Retinal pigment epithelial cell (primary cell): ENCODE measurements around the gene LSR.
"Not testable (repeated sequence)": the region's sequence is repeated elsewhere in the genome, so short reads cannot be mapped to it uniquely, and the experiment has no call there.

Experiments
- DNase-seq: peaks from one replicate; pipeline ENCODE4 v3.0.0-alpha.2; 2010; ENCODE audit warnings: low read depth
- H3K4me3 ChIP-seq: 2 replicates; pipeline ENCODE4 v1.5.1; 2011; ENCODE audit warnings: mild to moderate bottlenecking, low read length, control low read depth, moderate library complexity
- TF ChIP-seq, protein P1 (sequence below): conservative IDR thresholded peaks from 2 replicates; pipeline ENCODE4 v1.5.1; 2011; ENCODE audit warnings: low read depth, low read length, control low read depth, inconsistent platforms

LSR gene

DNA sequence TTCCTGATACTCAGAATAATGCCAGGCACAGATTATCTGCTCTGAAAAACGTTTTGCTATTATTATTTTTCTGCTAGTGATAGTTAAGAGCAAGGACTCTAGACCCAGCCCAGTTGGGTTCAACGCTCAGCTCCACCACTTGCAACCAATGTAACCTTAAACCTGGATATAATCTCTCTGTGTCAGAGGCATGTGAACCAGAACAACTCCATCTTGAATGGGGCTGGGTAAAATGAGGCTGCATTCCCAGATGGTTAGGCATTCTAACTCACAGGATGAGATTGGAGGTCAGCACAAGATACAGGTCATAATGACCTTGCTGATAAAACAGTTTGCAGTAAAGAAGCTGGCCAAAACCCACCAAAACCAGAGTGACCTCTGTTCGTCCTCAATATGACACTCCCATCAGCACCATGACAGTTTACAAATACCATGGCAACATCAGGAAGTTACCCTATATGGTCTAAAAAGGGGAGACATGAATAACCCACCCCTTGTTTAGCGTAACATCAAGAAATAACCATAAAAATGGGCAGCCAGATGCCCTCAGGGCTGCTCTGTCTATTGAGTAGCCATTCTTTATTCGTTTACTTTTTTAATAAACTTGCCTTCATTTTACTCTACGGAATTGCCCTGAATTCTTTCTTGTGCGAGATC, 33.9 kb upstream of the LSR start:
- no peak overlapping the region for H3K4me3 ChIP-seq
- TF ChIP-seq, protein P1, sequence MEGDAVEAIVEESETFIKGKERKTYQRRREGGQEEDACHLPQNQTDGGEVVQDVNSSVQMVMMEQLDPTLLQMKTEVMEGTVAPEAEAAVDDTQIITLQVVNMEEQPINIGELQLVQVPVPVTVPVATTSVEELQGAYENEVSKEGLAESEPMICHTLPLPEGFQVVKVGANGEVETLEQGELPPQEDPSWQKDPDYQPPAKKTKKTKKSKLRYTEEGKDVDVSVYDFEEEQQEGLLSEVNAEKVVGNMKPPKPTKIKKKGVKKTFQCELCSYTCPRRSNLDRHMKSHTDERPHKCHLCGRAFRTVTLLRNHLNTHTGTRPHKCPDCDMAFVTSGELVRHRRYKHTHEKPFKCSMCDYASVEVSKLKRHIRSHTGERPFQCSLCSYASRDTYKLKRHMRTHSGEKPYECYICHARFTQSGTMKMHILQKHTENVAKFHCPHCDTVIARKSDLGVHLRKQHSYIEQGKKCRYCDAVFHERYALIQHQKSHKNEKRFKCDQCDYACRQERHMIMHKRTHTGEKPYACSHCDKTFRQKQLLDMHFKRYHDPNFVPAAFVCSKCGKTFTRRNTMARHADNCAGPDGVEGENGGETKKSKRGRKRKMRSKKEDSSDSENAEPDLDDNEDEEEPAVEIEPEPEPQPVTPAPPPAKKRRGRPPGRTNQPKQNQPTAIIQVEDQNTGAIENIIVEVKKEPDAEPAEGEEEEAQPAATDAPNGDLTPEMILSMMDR, result no peak
- no peak for DNase-seq

DNA sequence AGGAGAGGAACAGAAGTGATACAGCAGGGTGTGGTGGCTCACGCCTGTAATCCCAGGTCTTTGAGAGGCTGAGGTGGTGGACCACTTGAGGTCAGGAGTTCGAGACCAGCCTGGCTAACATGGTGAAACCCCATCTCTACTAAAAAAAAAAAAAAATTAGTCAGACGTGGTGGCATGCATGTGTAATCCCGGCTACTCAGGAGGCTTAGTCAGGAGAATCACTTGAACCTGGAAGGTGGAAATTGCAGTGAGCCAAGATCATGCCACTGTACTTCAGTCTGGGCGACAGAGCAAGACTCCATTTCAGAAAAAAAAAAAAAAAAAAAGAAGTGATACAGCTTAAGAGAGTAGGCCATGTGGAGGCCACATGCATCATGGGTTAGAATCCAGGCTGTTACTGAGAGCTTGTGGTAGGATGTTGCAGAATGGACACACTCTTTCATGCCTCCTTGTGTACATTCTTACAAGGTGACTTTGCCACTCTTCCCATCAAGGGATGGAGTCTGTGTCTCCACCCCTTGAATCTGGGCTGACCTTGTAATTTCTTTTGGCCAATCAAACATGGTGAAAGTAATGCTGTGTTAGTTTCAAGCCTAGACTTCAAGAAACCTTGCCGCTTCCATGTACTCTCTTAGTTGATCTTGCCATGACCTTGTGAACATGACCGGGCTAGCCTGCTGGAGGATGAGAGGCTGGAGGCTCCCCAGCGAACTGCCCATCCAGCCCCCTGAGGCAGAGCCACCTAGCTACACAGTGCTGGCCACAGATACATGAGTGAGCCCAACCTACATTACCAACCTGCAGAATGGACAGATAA, 32.6 kb upstream of the LSR start:
- TF ChIP-seq, protein P1, result no peak
- no peak overlapping the region for H3K4me3 ChIP-seq
- no peak for DNase-seq

DNA sequence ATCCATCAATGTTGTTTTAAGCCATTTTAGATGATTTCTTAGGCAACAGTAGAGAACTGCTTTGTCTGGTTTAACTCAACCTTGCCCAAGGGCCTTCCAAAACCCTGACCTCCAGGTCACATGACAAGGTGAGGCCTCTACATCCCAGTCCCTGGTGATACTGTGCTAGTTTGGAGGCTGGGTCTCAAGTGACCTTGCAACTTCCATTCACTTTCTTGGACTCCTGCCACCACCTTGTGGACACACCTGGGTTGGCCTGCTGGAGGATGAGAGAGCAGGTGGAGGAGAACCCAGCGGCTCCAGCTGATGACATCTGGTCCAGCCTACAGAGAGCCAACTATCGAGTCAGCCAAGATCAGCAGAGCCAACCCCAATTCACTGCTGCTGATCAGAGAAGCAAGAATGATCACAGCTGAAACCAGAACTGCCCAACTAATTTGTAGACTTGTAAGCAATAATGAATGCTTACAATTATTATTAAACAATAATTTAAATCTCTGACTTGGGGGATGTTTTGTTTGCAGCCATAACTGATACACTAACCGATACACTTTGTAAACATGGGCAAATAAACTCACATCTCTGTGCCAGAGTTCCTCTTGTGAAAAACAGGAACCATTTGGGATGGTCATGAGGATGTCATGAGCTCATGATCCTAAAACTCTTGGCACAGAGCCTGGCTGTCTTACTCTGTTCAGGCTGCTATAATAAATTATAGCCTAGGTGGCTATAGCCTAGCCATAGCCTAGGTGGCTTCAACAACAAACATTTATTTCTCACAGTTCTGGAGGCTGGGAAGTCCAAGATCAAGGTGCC, 31.8 kb upstream of the LSR start:
- TF ChIP-seq, protein P1, result no peak
- no peak overlapping the region for H3K4me3 ChIP-seq
- no peak for DNase-seq

DNA sequence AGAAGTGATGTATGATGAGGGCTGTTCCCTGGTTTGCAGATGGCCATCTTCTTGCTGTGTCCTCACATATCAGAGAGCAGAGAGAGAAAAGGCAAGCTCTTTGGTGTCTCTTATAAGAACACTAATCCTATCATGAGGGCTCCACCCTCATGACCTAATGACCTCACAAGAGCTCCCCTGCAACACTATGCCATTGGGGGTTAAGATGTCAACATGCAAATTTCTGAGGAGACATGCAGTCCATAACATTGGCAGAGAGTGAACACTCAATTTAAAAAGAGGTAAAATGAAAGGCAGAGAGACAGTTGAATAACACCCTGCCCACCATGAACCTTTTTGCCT, 31.2 kb upstream of the LSR start:
- DNase-seq, result no peak
- TF ChIP-seq, protein P1, result no peak
- no peak overlapping the region for H3K4me3 ChIP-seq

DNA sequence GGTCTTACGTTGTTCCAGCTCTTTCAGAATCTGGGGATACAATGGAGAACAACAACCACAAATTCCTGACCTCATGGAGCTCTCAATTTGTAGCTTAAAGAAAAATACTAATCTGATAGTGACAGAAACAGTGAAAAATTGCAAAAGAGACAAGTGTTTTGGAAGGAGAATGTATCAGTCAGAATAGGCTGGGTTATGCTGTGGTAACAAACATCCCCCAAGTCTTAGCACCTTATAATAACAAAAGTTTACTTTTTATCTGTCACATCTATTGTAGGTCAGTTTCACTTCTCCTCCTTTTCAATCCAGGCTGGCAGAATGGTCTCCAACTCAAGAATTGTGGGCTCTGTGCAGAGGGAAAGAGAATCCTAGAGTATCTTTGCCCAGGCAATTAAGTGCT, 29.8 kb upstream of the LSR start:
- DNase-seq, result no peak
- TF ChIP-seq, protein P1, result no peak
- H3K4me3 ChIP-seq, result no peak overlapping the region

DNA sequence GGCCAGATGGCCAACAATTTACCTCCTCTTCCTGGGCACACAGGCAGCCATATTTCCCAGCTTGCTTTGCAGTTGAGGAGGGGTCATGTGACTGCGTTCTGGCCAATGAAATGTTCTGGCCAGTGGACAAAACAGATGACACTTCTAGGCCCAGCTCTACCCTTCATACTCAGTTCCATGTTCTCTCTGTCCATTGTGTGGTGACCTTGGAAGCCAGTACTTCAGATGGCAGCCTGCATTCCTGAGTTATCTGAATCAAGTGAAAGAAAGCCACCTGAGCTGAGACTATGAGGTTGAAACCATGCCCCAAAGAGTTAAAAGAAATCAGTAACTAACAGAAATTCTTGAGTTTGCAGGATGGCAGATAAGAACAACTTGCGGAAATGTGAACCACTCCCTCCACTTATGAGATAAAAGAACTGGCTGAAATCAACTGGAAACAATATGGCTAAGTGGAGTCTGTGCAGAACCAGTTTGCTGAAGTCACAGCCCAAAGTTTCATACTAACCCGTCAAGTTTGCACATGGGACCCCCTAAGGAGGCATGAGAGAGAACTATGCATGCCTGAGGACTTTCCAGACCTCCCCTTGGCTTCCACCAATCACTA, 28.4 kb upstream of the LSR start:
- DNase-seq, result no peak
- TF ChIP-seq, protein P1, result no peak
- no peak overlapping the region for H3K4me3 ChIP-seq

DNA sequence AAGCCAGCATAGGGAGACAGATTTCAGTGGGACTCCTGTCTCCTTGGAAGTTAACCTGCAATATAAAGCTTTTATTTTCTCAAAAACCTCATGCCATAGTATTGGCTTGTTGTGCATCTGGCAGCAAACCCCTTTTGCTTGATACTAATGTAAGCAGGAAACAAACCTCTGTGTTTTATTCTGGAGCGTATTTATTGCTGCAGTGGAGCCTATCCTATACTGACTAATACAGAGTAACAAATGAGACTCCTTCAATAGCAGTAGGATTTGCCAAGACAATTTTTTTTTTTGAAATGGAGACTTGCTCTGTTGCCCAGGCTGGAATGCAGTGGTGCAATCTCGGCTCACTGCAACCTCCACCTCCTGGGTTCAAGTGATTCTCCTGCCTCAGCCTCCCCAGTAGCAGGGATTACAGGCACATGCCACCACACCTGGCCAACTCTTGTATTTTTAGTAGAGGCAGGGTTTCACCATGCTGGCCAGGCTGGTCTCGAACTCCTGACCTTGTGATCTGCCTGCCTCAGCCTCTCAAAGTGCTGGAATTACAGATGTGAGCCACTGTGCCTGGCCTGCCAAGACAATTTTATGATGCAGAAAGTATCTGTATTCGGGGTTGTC, 27.7 kb upstream of the LSR start:
- not testable (repeated sequence) for H3K4me3 ChIP-seq, DNase-seq
